Caco-2 (cell line): ENCODE data around the gene POLR2I. TPM values are rescaled to one million over a fixed set of nuclear protein-coding genes. Genes with fewer than 3 reads are reported as not detected.
"Not testable (repeated sequence)": the region's sequence is repeated elsewhere in the genome, so short reads cannot be mapped to it uniquely, and the experiment has no call there.

Source experiments
- BruUV-seq: library from RNA; stranded (reverse); fragments of 400-500 nt; replicated peaks from 2 replicates; lab custom pipeline; 2021; lab: Mats Ljungman, UMichigan
- CTCF ChIA-PET: fragments of 300-600 bp; sonication (Branson Sonifier 250); formaldehyde crosslinking; loops from one replicate; lab custom pipeline; 2022; ENCODE audit warnings: antibody characterized with exemption; lab: Charles Lee
- POLR2A ChIA-PET: fragments of 300-600 bp; sonication (Branson Sonifier 250); formaldehyde crosslinking; loops from one replicate; lab custom pipeline; 2022; ENCODE audit warnings: antibody characterized with exemption; lab: Charles Lee
- DNase-seq, 2 experiments: peaks; one replicate each; pipeline versions ENCODE4 v3.0.0 to v3.0.0-alpha.2; 2020 to 2022
- H3K27me3 ChIP-seq: replicated peaks from 2 replicates; pipeline ENCODE4 v1.6.0; 2011; ENCODE audit warnings: low read length; ENCODE audit not compliant: control insufficient read depth, insufficient read depth
- H3K36me3 ChIP-seq: 2 replicates; pipeline ENCODE4 v1.5.1; 2011; ENCODE audit warnings: low read length; ENCODE audit not compliant: control insufficient read depth, insufficient read depth
- H3K4me1 ChIP-seq: fragments of 250-450 bp; sonication (Bioruptor Pico); 2 replicates; pipeline ENCODE4 v1.5.1; 2020; ENCODE audit warnings: mild to moderate bottlenecking
- H3K4me3 ChIP-seq: 2 replicates; pipeline ENCODE4 v1.5.1; 2011; ENCODE audit warnings: low read depth, mild to moderate bottlenecking, control low read depth, low read length
- H3K9me3 ChIP-seq: fragments of 250-450 bp; sonication (Bioruptor Pico); 2 replicates; pipeline ENCODE4 v1.5.1; 2020; ENCODE audit warnings: mild to moderate bottlenecking, moderate library complexity
- H3K27ac Mint-ChIP-seq: one replicate; pipeline ENCODE4 v1.8.0; 2022; ENCODE audit warnings: mixed read lengths; ENCODE audit not compliant: unreplicated experiment
- H3K27me3 Mint-ChIP-seq: one replicate; pipeline ENCODE4 v1.8.0; 2022; ENCODE audit warnings: mixed read lengths; ENCODE audit not compliant: insufficient read depth, unreplicated experiment
- H3K36me3 Mint-ChIP-seq: one replicate; pipeline ENCODE4 v1.8.0; 2022; ENCODE audit warnings: mild to moderate bottlenecking, mixed read lengths; ENCODE audit not compliant: insufficient read depth, unreplicated experiment
- H3K4me1 Mint-ChIP-seq: one replicate; pipeline ENCODE4 v1.8.0; 2022; ENCODE audit warnings: low read depth, mixed read lengths; ENCODE audit not compliant: unreplicated experiment
- H3K4me3 Mint-ChIP-seq: one replicate; pipeline ENCODE4 v1.8.0; 2022; ENCODE audit warnings: mild to moderate bottlenecking, moderate library complexity, mixed read lengths; ENCODE audit not compliant: unreplicated experiment
- H3K9me3 Mint-ChIP-seq: one replicate; pipeline ENCODE4 v1.8.0; 2022; ENCODE audit warnings: mixed read lengths; ENCODE audit not compliant: unreplicated experiment
- CTCF ChIP-seq, 2 experiments: fragments of 200-600 bp in 1 of 2; IDR thresholded peaks; 1 replicate in 1 of 2; 2 replicates in 1 of 2; pipeline versions ENCODE4 v1.5.1 to v1.8.0; 2011 to 2022; ENCODE audit warnings: antibody characterized with exemption in 1 of 2, control low read depth in 1 of 2, inconsistent platforms in 1 of 2, low read depth in 1 of 2, low read length in 1 of 2, mild to moderate bottlenecking in 1 of 2, moderate library complexity in 1 of 2; ENCODE audit not compliant: insufficient read depth in 1 of 2, severe bottlenecking in 1 of 2, unreplicated experiment in 1 of 2
- intact Hi-C: fragments of 100-400 bp; cut with micrococcal nuclease; formaldehyde crosslinking; loops from one replicate; pipeline ENCODE4 v1.10.0; 2022; ENCODE audit not compliant: unreplicated experiment
- total RNA-seq: library from RNA; stranded (reverse); gene quantifications from 2 replicates; pipeline ENCODE4 v1.2.3, GENCODE V29; 2022

The POLR2I gene
- total RNA-seq, 1 experiment from 2014 or later, result 129 TPM

- no peak for DNase-seq
- no peak overlapping the region for H3K27ac Mint-ChIP-seq
- Histone ChIP-seq H3K27me3 (no peaks in the 10 kb centered on the region), H3K36me3 (no peaks in the 10 kb centered on the region; the same call in none of the 2 replicates), H3K4me3 (no peak overlapping the region), H3K4me1 (no peaks in the 10 kb centered on the region), H3K9me3 (no peaks in the 10 kb centered on the region)
- ChIA-PET POLR2A (no interaction called here), CTCF (no interaction called here)
- no peak for TF ChIP-seq CTCF (IDR thresholded peaks at IDR 0.05; ENCODE audit: insufficient read depth in 1 of 2, low read depth in 1 of 2, low read length in 1 of 2, severe bottlenecking in 1 of 2, unreplicated experiment in 1 of 2)
- peaks cover 62% of the 10 kb centered on the region for H3K36me3 Mint-ChIP-seq
- BruUV-seq, result no TSS peak
- H3K4me1 Mint-ChIP-seq, result no peaks in the 10 kb centered on the region
- no peaks in the 10 kb centered on the region for H3K27me3 Mint-ChIP-seq
- intact Hi-C loops, result no loop called here
- no peaks in the 10 kb centered on the region for H3K9me3 Mint-ChIP-seq
- H3K4me3 Mint-ChIP-seq, result no peak overlapping the region
Observed at GRCh38 chr19:36079389-36079945, 35.2 kb downstream of the POLR2I start.

- Mint-ChIP-seq H3K4me3 (no peak overlapping the region), H3K36me3 (peaks cover 65% of the 10 kb centered on the region), H3K27me3 (no peaks in the 10 kb centered on the region), H3K27ac (no peak overlapping the region), H3K4me1 (no peaks in the 10 kb centered on the region), H3K9me3 (no peaks in the 10 kb centered on the region)
- no TSS peak for BruUV-seq
- ChIA-PET POLR2A (no interaction called here), CTCF (no interaction called here)
- H3K36me3 ChIP-seq, result no peaks in the 10 kb centered on the region
- H3K27me3 ChIP-seq, result no peaks in the 10 kb centered on the region
- intact Hi-C loops, result no loop called here
- no peak overlapping the region for H3K4me3 ChIP-seq
- no peaks in the 10 kb centered on the region for H3K9me3 ChIP-seq
- no peaks in the 10 kb centered on the region for H3K4me1 ChIP-seq
- TF ChIP-seq CTCF (IDR thresholded peaks at IDR 0.05; ENCODE audit: insufficient read depth in 1 of 2, low read depth in 1 of 2, low read length in 1 of 2, severe bottlenecking in 1 of 2, unreplicated experiment in 1 of 2), result no peak
- no peak for DNase-seq
Observed at GRCh38 chr19:36073121-36073876, 41.4 kb downstream of the POLR2I start.

- POLR2A ChIA-PET, result no interaction called here
- intact Hi-C loops, result no loop called here
- no peaks in the 10 kb centered on the region for H3K4me1 Mint-ChIP-seq
- no peaks in the 10 kb centered on the region for H3K4me1 ChIP-seq
- H3K27me3 Mint-ChIP-seq, result no peaks in the 10 kb centered on the region
- H3K4me3 Mint-ChIP-seq, result no peak overlapping the region
- no peaks in the 10 kb centered on the region for H3K27me3 ChIP-seq
- H3K36me3 Mint-ChIP-seq, result peaks cover 64% of the 10 kb centered on the region
- no peaks in the 10 kb centered on the region for H3K9me3 ChIP-seq
- no peak overlapping the region for H3K4me3 ChIP-seq
- H3K9me3 Mint-ChIP-seq, result no peaks in the 10 kb centered on the region
- peak overlapping the region; percentile 43 for H3K27ac Mint-ChIP-seq
- DNase-seq, result no peak
- CTCF ChIA-PET, result no interaction called here
- H3K36me3 ChIP-seq, result no peaks in the 10 kb centered on the region
- BruUV-seq, result no TSS peak
- no peak for TF ChIP-seq CTCF (IDR thresholded peaks at IDR 0.05; ENCODE audit: insufficient read depth in 1 of 2, low read depth in 1 of 2, low read length in 1 of 2, severe bottlenecking in 1 of 2, unreplicated experiment in 1 of 2)
Observed at GRCh38 chr19:36072081-36072480, 42.6 kb downstream of the POLR2I start.

GRCh38 chr19:36068810-36069499 is 45.7 kb downstream of the POLR2I start:
- CTCF ChIA-PET, H3K4me1 Mint-ChIP-seq, H3K36me3 ChIP-seq, H3K9me3 Mint-ChIP-seq, H3K4me1 ChIP-seq, POLR2A ChIA-PET, H3K9me3 ChIP-seq, H3K27ac Mint-ChIP-seq, H3K4me3 Mint-ChIP-seq, H3K4me3 ChIP-seq, H3K27me3 Mint-ChIP-seq, BruUV-seq, intact Hi-C loops, DNase-seq, H3K27me3 ChIP-seq: not testable (repeated sequence)
- H3K36me3 Mint-ChIP-seq, result peaks cover 78% of the 10 kb centered on the region
